GM21786 (cell line): ENCODE data around the gene PGK2.

Experiments
- ATAC-seq: cut with Tn5 transposase; IDR thresholded peaks from one replicate; pipeline ENCODE4 v1.9.1; 2021; ENCODE audit not compliant: unreplicated experiment

PGK2 gene

GRCh38 chr6:49739423-49739822 lies 47.7 kb downstream of the PGK2 start:
- no peak for ATAC-seq

GRCh38 chr6:49736017-49736508 lies 51.0 kb downstream of the PGK2 start:
- ATAC-seq = no peak
